Measurements from ENCODE around the gene GCC1.

GRCh38 chr7:127598318-127598717 lies 12.9 kb upstream of the GCC1 start:
- TF ChIP-seq CTCF (IDR thresholded peaks at IDR 0.05) (no peak), EZH2 (IDR thresholded peaks at IDR 0.05; ENCODE audit: borderline replicate concordance, insufficient read depth, low read depth, low read length, poor library complexity, severe bottlenecking) (no peak)
